NCI-H1436 (cell line): Measurements from ENCODE around the gene MID1IP1.

Experiments
- DNase-seq: peaks from one replicate; lab custom pipeline; 2025; lab: John Stamatoyannopoulos, UW

MID1IP1 gene

GRCh38 chrX:38800981-38801845 lies at the start of gene MID1IP1:
MID1IP1 (plus strand) TSS chrX:38801459; CDS start chrX:38804947, 3,488 bp downstream.
- DNase-seq: peak; percentile 78

GRCh38 chrX:38754102-38754790 lies 47.0 kb upstream of the MID1IP1 start:
- DNase-seq: peak; percentile 25

- no peak for DNase-seq
Observed at GRCh38 chrX:38754818-38755718, 46.2 kb upstream of the MID1IP1 start.

GRCh38 chrX:38760883-38761282 lies 40.4 kb upstream of the MID1IP1 start:
- DNase-seq: no peak

GRCh38 chrX:38768079-38768478 lies 33.2 kb upstream of the MID1IP1 start:
- DNase-seq: peak; percentile 9

GRCh38 chrX:38770152-38770551 lies 31.1 kb upstream of the MID1IP1 start:
- no peak for DNase-seq

GRCh38 chrX:38774249-38774648 lies 27.0 kb upstream of the MID1IP1 start:
- DNase-seq: no peak

GRCh38 chrX:38796946-38797345 lies 4.3 kb upstream of the MID1IP1 start:
- DNase-seq: no peak

GRCh38 chrX:38798956-38799355 lies 2.3 kb upstream of the MID1IP1 start:
- DNase-seq: no peak

GRCh38 chrX:38799995-38800580 lies 1.2 kb upstream of the MID1IP1 start:
- DNase-seq: no peak

- DNase-seq: no peak
Observed at GRCh38 chrX:38803243-38803587, 2.0 kb downstream of the MID1IP1 start.

- peak; percentile 59 for DNase-seq
Observed at GRCh38 chrX:38803588-38804431, 2.6 kb downstream of the MID1IP1 start.

- DNase-seq: no peak
Observed at GRCh38 chrX:38804432-38804681, 3.1 kb downstream of the MID1IP1 start.

GRCh38 chrX:38804682-38805431 lies 3.6 kb downstream of the MID1IP1 start:
- DNase-seq: no peak

GRCh38 chrX:38805432-38806389 lies 4.5 kb downstream of the MID1IP1 start:
- peak; percentile 18 for DNase-seq

GRCh38 chrX:38806875-38807621 lies 5.8 kb downstream of the MID1IP1 start:
- DNase-seq: no peak

GRCh38 chrX:38807873-38808272 lies 6.6 kb downstream of the MID1IP1 start:
- DNase-seq: no peak

GRCh38 chrX:38811515-38812243 lies 10.4 kb downstream of the MID1IP1 start:
- DNase-seq: no peak
